Fibroblast of pulmonary artery (primary cell): ENCODE measurements around the gene C14orf39.
"Not testable (repeated sequence)": the region's sequence is repeated elsewhere in the genome, so short reads cannot be mapped to it uniquely, and the experiment has no call there.

Experiments
- DNase-seq: peaks from one replicate; pipeline ENCODE4 v3.0.0-alpha.2; 2010; ENCODE audit warnings: low read depth
- H3K4me3 ChIP-seq: replicated peaks from 2 replicates; pipeline ENCODE4 v1.5.1; 2011; ENCODE audit warnings: low read depth, mild to moderate bottlenecking, control low read depth, low read length, moderate library complexity
- CTCF ChIP-seq: IDR thresholded peaks from 2 replicates; pipeline ENCODE4 v1.5.1; 2011; ENCODE audit warnings: mild to moderate bottlenecking, control low read depth, low read length, inconsistent platforms; ENCODE audit errors: missing control alignments

The C14orf39 gene

DNA sequence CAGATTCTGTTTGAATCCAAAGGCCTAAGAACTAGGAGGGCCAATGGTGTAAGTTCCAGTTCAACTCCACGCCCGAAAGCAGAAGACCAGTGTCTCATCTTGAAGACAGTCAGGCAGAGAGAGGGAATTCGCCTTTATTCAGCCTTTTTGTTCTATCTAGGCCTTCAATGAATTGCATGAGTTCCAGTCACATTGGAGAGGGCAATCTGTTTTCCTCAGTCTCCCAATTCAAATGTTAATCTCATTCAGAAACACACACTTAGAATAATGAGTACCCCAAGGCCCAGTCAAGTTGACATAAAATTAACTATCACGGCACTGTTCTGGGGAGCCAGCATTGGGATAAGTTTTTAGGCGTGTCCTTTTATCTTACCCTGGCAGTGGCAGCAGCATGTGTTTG is 65.8 kb downstream of the C14orf39 start:
- no peak overlapping the region for H3K4me3 ChIP-seq
- no peak for TF ChIP-seq CTCF
- DNase-seq = no peak

- DNase-seq, H3K4me3 ChIP-seq: not testable (repeated sequence)
Measured at GRCh38 chr14:60397550-60397949, 88.3 kb downstream of the C14orf39 start.

- no peak for DNase-seq
- TF ChIP-seq CTCF = no peak
- H3K4me3 ChIP-seq = no peak overlapping the region
Measured at GRCh38 chr14:60396718-60397343, 89.0 kb downstream of the C14orf39 start.
